Trophoblast cell (in vitro differentiated cells and primary cell): Measurements from ENCODE around the gene TIMP2.

ENCODE experiments used
- DNase-seq, 2 donors: peaks; one replicate each; pipeline ENCODE4 v3.0.0-alpha.2; 2016
- H2AFZ ChIP-seq: 2 replicates; pipeline ENCODE4 v1.6.1; 2013; ENCODE audit warnings: low read length, moderate library complexity, mild to moderate bottlenecking; ENCODE audit not compliant: insufficient read depth, poor library complexity
- H2AK5ac ChIP-seq: 2 replicates; pipeline ENCODE4 v1.6.1; 2013; ENCODE audit warnings: mild to moderate bottlenecking, low read length
- H2BK120ac ChIP-seq: 2 replicates; pipeline ENCODE4 v1.6.1; 2013; ENCODE audit warnings: low read length, mild to moderate bottlenecking, moderate library complexity; ENCODE audit not compliant: insufficient read depth, poor library complexity
- H2BK12ac ChIP-seq: 2 replicates; pipeline ENCODE4 v1.6.1; 2013; ENCODE audit warnings: mild to moderate bottlenecking, low read length, moderate library complexity
- H2BK5ac ChIP-seq: 2 replicates; pipeline ENCODE4 v1.6.1; 2013; ENCODE audit warnings: low read length, low read depth, moderate library complexity, mild to moderate bottlenecking; ENCODE audit not compliant: poor library complexity
- H3K14ac ChIP-seq: 2 replicates; pipeline ENCODE4 v1.6.1; 2013; ENCODE audit warnings: mild to moderate bottlenecking, low read length
- H3K18ac ChIP-seq: 2 replicates; pipeline ENCODE4 v1.6.1; 2013; ENCODE audit warnings: mild to moderate bottlenecking, low read length
- H3K23ac ChIP-seq: 2 replicates; pipeline ENCODE4 v1.6.1; 2013; ENCODE audit warnings: low read length
- H3K27ac ChIP-seq: 2 replicates; pipeline ENCODE4 v1.5.1; 2013; ENCODE audit warnings: low read depth, mild to moderate bottlenecking, inconsistent platforms, low read length, moderate library complexity
- H3K27me3 ChIP-seq: 2 replicates; pipeline ENCODE4 v1.6.1; 2013; ENCODE audit warnings: inconsistent platforms, mild to moderate bottlenecking, low read length, moderate library complexity; ENCODE audit not compliant: insufficient read depth
- H3K36me3 ChIP-seq, 2 experiments: 1 replicate in 1 of 2; 2 replicates in 1 of 2; pipeline ENCODE4 v1.6.1; 2013; ENCODE audit warnings: low read length in 2 of 2, mild to moderate bottlenecking in 2 of 2, moderate library complexity in 1 of 2; ENCODE audit not compliant: insufficient read depth in 2 of 2, control insufficient read depth in 1 of 2
- H3K4ac ChIP-seq: 2 replicates; pipeline ENCODE4 v1.6.1; 2013; ENCODE audit warnings: low read depth, mild to moderate bottlenecking, low read length, moderate library complexity
- H3K4me1 ChIP-seq, 2 experiments: 1 replicate in 1 of 2; 2 replicates in 1 of 2; pipeline ENCODE4 v1.6.1; 2013; ENCODE audit warnings: low read length in 2 of 2, mild to moderate bottlenecking in 2 of 2, moderate library complexity in 1 of 2; ENCODE audit not compliant: insufficient read depth in 2 of 2, control insufficient read depth in 1 of 2
- H3K4me2 ChIP-seq: 2 replicates; pipeline ENCODE4 v1.6.1; 2013; ENCODE audit warnings: inconsistent platforms, mild to moderate bottlenecking, low read length, moderate library complexity
- H3K4me3 ChIP-seq: 2 replicates; pipeline ENCODE4 v1.5.1; 2013; ENCODE audit warnings: mild to moderate bottlenecking, low read depth, low read length, inconsistent platforms
- H3K79me1 ChIP-seq: one replicate; pipeline ENCODE4 v1.6.1; 2013; ENCODE audit warnings: low read length
- H3K79me2 ChIP-seq: 2 replicates; pipeline ENCODE4 v1.6.1; 2013; ENCODE audit warnings: low read length, mild to moderate bottlenecking; ENCODE audit not compliant: control insufficient read depth, insufficient read depth, poor library complexity
- H3K9ac ChIP-seq: 2 replicates; pipeline ENCODE4 v1.6.1; 2013; ENCODE audit warnings: mild to moderate bottlenecking, low read length
- H3K9me3 ChIP-seq: 2 replicates; pipeline ENCODE4 v1.6.1; 2013; ENCODE audit warnings: low read depth, mild to moderate bottlenecking, control low read depth, inconsistent platforms, low read length; ENCODE audit not compliant: insufficient read depth
- H4K12ac ChIP-seq: 2 replicates; pipeline ENCODE4 v1.6.1; 2013; ENCODE audit warnings: low read depth, mild to moderate bottlenecking, low read length, moderate library complexity
- H4K8ac ChIP-seq: 2 replicates; pipeline ENCODE4 v1.6.1; 2013; ENCODE audit warnings: low read depth, mild to moderate bottlenecking, low read length, moderate library complexity
- H4K91ac ChIP-seq: one replicate; pipeline ENCODE4 v1.6.1; 2013; ENCODE audit warnings: low read depth, mild to moderate bottlenecking, low read length, moderate library complexity
- WGBS: extraction: QIAGEN DNeasy Blood & Tissue Kit; methylation state at CpG from one replicate; pipeline ENCODE4 v1.1.7; 2013; ENCODE audit warnings: missing lambda C conversion rate; ENCODE audit not compliant: insufficient read length, insufficient coverage; ENCODE audit errors: extremely low coverage; 5-methylcytosine and 5-hydroxymethylcytosine counted together

The TIMP2 gene

GRCh38 chr17:78883089-78883532, 42.1 kb downstream of the TIMP2 start:
- H3K36me3 ChIP-seq = peaks cover 2 to 3% of the 10 kb centered on the region in 2 experiments
- no peak overlapping the region for H3K23ac ChIP-seq
- H3K14ac ChIP-seq = peak overlapping the region; percentile 67
- peak overlapping the region; percentile 50 for H2AK5ac ChIP-seq
- peak overlapping the region; percentile 63 for H2AFZ ChIP-seq
- peak overlapping the region; percentile 78 for H4K8ac ChIP-seq
- peak overlapping the region; percentile 39 for H3K4ac ChIP-seq
- H3K79me2 ChIP-seq = peaks cover 10% of the 10 kb centered on the region
- peaks cover 5% of the 10 kb centered on the region for H3K9me3 ChIP-seq
- peak overlapping the region; percentile 51 for H2BK12ac ChIP-seq
- H3K4me3 ChIP-seq = no peak overlapping the region
- H3K27ac ChIP-seq = peak overlapping the region; percentile 93
- peaks cover 27% of the 10 kb centered on the region for H3K79me1 ChIP-seq
- peak overlapping the region; percentile 49 for H3K4me2 ChIP-seq
- H2BK120ac ChIP-seq = peak overlapping the region; percentile 86
- no peak for DNase-seq
- H3K18ac ChIP-seq = peak overlapping the region; percentile 73
- H4K12ac ChIP-seq = peak overlapping the region; percentile 56
- no CpG with 5 or more reads among the region's 10 CpGs for WGBS
- H3K4me1 ChIP-seq = peaks cover 27% of the 10 kb centered on the region in 2 experiments
- no peak overlapping the region for H3K9ac ChIP-seq
- no peaks in the 10 kb centered on the region for H3K27me3 ChIP-seq
- peak overlapping the region; percentile 83 for H2BK5ac ChIP-seq
- peak overlapping the region; percentile 94 for H4K91ac ChIP-seq

GRCh38 chr17:78882540-78883088, 42.6 kb downstream of the TIMP2 start:
- Histone ChIP-seq H3K27me3 (no peaks in the 10 kb centered on the region), H3K9ac (no peak overlapping the region)

GRCh38 chr17:78879635-78880186, 45.5 kb downstream of the TIMP2 start:
- Histone ChIP-seq H4K91ac (no peak overlapping the region), H3K4me2 (no peak overlapping the region), H2BK12ac (peak overlapping the region; percentile 2), H3K14ac (no peak overlapping the region), H2AK5ac (peak overlapping the region; percentile 2), H3K4me3 (no peak overlapping the region), H2BK5ac (no peak overlapping the region), H3K36me3 (peaks cover 2 to 3% of the 10 kb centered on the region in 2 experiments), H4K8ac (no peak overlapping the region), H3K79me2 (peaks cover 7% of the 10 kb centered on the region), H3K9me3 (peaks cover 6% of the 10 kb centered on the region), H3K23ac (no peak overlapping the region), H3K18ac (peak overlapping the region; percentile 36), H3K4me1 (peaks cover 31 to 34% of the 10 kb centered on the region in 2 experiments), H2AFZ (no peak overlapping the region), H2BK120ac (no peak overlapping the region), H3K27me3 (no peaks in the 10 kb centered on the region), H3K9ac (no peak overlapping the region), H3K27ac (no peak overlapping the region), H4K12ac (no peak overlapping the region), H3K79me1 (peaks cover 27% of the 10 kb centered on the region), H3K4ac (peak overlapping the region; percentile 56)
- DNase-seq = peak in 1 of 2 donors; percentile 56
- no CpG with 5 or more reads among the region's 28 CpGs for WGBS

More at GRCh38 chr17:78882540-78883088, 42.6 kb downstream of the TIMP2 start:
- Histone ChIP-seq H2AK5ac (peak overlapping the region; percentile 50), H3K79me1 (peaks cover 27% of the 10 kb centered on the region), H2BK12ac (peak overlapping the region; percentile 51), H3K4ac (peak overlapping the region; percentile 73), H3K36me3 (peaks cover 2 to 3% of the 10 kb centered on the region in 2 experiments), H4K8ac (peak overlapping the region; percentile 70), H4K91ac (peak overlapping the region; percentile 94), H3K23ac (no peak overlapping the region), H3K18ac (peak overlapping the region; percentile 70), H3K4me3 (no peak overlapping the region), H3K9me3 (peaks cover 6% of the 10 kb centered on the region), H3K4me1 (peaks cover 27% of the 10 kb centered on the region in 2 experiments), H2AFZ (peak overlapping the region; percentile 61), H3K79me2 (peaks cover 10% of the 10 kb centered on the region), H3K27ac (peak overlapping the region; percentile 93), H4K12ac (peak overlapping the region; percentile 34), H2BK120ac (peak overlapping the region; percentile 86), H3K14ac (peak overlapping the region; percentile 67), H2BK5ac (peak overlapping the region; percentile 65), H3K4me2 (peak overlapping the region; percentile 49)
- no peak for DNase-seq
- no CpG with 5 or more reads among the region's 14 CpGs for WGBS

GRCh38 chr17:78878871-78879527, 46.2 kb downstream of the TIMP2 start:
- peaks cover 6% of the 10 kb centered on the region for H3K9me3 ChIP-seq
- no peak overlapping the region for H3K14ac ChIP-seq
- H4K91ac ChIP-seq = no peak overlapping the region
- H2AFZ ChIP-seq = no peak overlapping the region
- no peak overlapping the region for H3K9ac ChIP-seq
- H2BK120ac ChIP-seq = no peak overlapping the region
- H3K27ac ChIP-seq = no peak overlapping the region
- H3K36me3 ChIP-seq = peaks cover 2 to 3% of the 10 kb centered on the region in 2 experiments
- peaks cover 5% of the 10 kb centered on the region for H3K79me2 ChIP-seq
- no peak overlapping the region for H3K4me3 ChIP-seq
- no peak overlapping the region for H2BK12ac ChIP-seq
- no peak overlapping the region for H3K4me2 ChIP-seq
- no peak overlapping the region for H2AK5ac ChIP-seq
- no peak overlapping the region for H4K8ac ChIP-seq
- H2BK5ac ChIP-seq = no peak overlapping the region
- H4K12ac ChIP-seq = no peak overlapping the region
- H3K23ac ChIP-seq = no peak overlapping the region
- H3K18ac ChIP-seq = no peak overlapping the region
- H3K27me3 ChIP-seq = no peaks in the 10 kb centered on the region
- no peak for DNase-seq
- peaks cover 24 to 27% of the 10 kb centered on the region in 2 experiments for H3K4me1 ChIP-seq
- peaks cover 20% of the 10 kb centered on the region for H3K79me1 ChIP-seq
- H3K4ac ChIP-seq = no peak overlapping the region
- WGBS = no CpG with 5 or more reads among the region's 14 CpGs
